Endothelial cell of umbilical vein (primary cell): ENCODE measurements around the gene PLK5. TPM values are rescaled to one million over a fixed set of nuclear protein-coding genes. Genes with fewer than 3 reads are reported as not detected.

Experiments
- BruUV-seq: library from RNA; stranded (reverse); fragments of 400-500 nt; replicated peaks from 2 replicates; lab custom pipeline; 2021; lab: Mats Ljungman, UMichigan
- CTCF ChIA-PET: fragments of 300-600, 350-600 bp; sonication (Branson Sonifier 250); formaldehyde crosslinking; loops from one replicate; lab custom pipeline; 2021; ENCODE audit warnings: antibody characterized with exemption, inconsistent platforms; lab: Charles Lee
- POLR2A ChIA-PET: fragments of 300-600, 350-600 bp; sonication (Branson Sonifier 250); formaldehyde crosslinking; loops from one replicate; lab custom pipeline; 2021; ENCODE audit warnings: antibody characterized with exemption, inconsistent platforms; lab: Charles Lee
- DNase-seq: peaks from one replicate; pipeline ENCODE4 v3.0.0-alpha.2; 2011; ENCODE audit warnings: low read depth, low spot score
- FAIRE-seq: peaks from 2 replicates; lab custom pipeline; 2011; peaks lifted over from hg19 to GRCh38; lab: Jason Lieb, UNC
- H2AFZ ChIP-seq: 2 replicates; pipeline ENCODE4 v1.6.0; 2012; ENCODE audit warnings: low read depth, low read length, control low read depth, inconsistent platforms
- H3K27ac ChIP-seq: 2 replicates; pipeline ENCODE4 v1.5.1; 2011; ENCODE audit warnings: low read depth, mild to moderate bottlenecking, control low read depth, low read length, moderate library complexity; ENCODE audit not compliant: insufficient read depth
- H3K27me3 ChIP-seq, 2 experiments: 2 replicates each; pipeline versions ENCODE4 v1.6.0 to v1.6.1; 2011; ENCODE audit warnings: low read length in 2 of 2, mixed read lengths in 1 of 2; ENCODE audit not compliant: control insufficient read depth in 2 of 2, insufficient read depth in 2 of 2
- H3K36me3 ChIP-seq, 2 experiments: 2 replicates in 1 of 2; 3 replicates in 1 of 2; pipeline ENCODE4 v1.5.1; 2011; ENCODE audit warnings: low read length in 2 of 2, mild to moderate bottlenecking in 1 of 2, moderate library complexity in 1 of 2; ENCODE audit not compliant: control insufficient read depth in 2 of 2, insufficient read depth in 2 of 2; ENCODE audit errors: extremely low read depth in 1 of 2
- H3K4me1 ChIP-seq: 3 replicates; pipeline ENCODE4 v1.5.1; 2011; ENCODE audit warnings: mild to moderate bottlenecking, low read length; ENCODE audit not compliant: control insufficient read depth, insufficient read depth; ENCODE audit errors: extremely low read depth
- H3K4me2 ChIP-seq: 2 replicates; pipeline ENCODE4 v1.6.1; 2011; ENCODE audit warnings: low read length, control low read depth, mixed read lengths; ENCODE audit not compliant: insufficient read depth
- H3K4me3 ChIP-seq, 3 experiments: fragments of 200-600 bp in 1 of 3; sonication (generic), shearing (Covaris generic) in 1 of 3; replicated peaks in 1 of 3; 2 replicates each; pipeline ENCODE4 v1.5.1; 2011 to 2016; ENCODE audit warnings: control low read depth in 3 of 3, low read length in 3 of 3, mild to moderate bottlenecking in 2 of 3, inconsistent platforms in 1 of 3, low read depth in 1 of 3, moderate library complexity in 1 of 3; ENCODE audit not compliant: insufficient read depth in 1 of 3
- H3K79me2 ChIP-seq: 2 replicates; pipeline ENCODE4 v1.6.0; 2012; ENCODE audit warnings: low read length, inconsistent platforms; ENCODE audit not compliant: control insufficient read depth, insufficient read depth
- H3K9ac ChIP-seq: replicated peaks from 2 replicates; pipeline ENCODE3; 2011; ENCODE audit warnings: low read length, control low read depth; ENCODE audit not compliant: insufficient read depth; ENCODE audit errors: extremely low read depth
- H3K9me1 ChIP-seq: replicated peaks from 3 replicates; pipeline ENCODE4 v1.6.0; 2011; ENCODE audit warnings: mild to moderate bottlenecking, low read length; ENCODE audit not compliant: control insufficient read depth, insufficient read depth; ENCODE audit errors: extremely low read depth
- H3K9me3 ChIP-seq: replicated peaks from 2 replicates; pipeline ENCODE4 v1.5.1; 2012; ENCODE audit warnings: low read length, inconsistent platforms; ENCODE audit not compliant: control insufficient read depth, insufficient read depth
- H4K20me1 ChIP-seq: replicated peaks from 2 replicates; pipeline ENCODE3; 2011; ENCODE audit warnings: mild to moderate bottlenecking, low read length; ENCODE audit not compliant: control insufficient read depth, insufficient read depth; ENCODE audit errors: extremely low read depth
- CTCF ChIP-seq, 2 donors: IDR thresholded peaks; 1 replicate in 1 of 2; 2 replicates in 1 of 2; pipeline ENCODE4 v1.5.1; 2011; ENCODE audit warnings: low read length in 2 of 2, mild to moderate bottlenecking in 2 of 2, moderate library complexity in 2 of 2, control low read depth in 1 of 2, inconsistent platforms in 1 of 2, low read depth in 1 of 2; ENCODE audit not compliant: insufficient read depth in 1 of 2; ENCODE audit errors: extremely low read depth in 1 of 2
- EZH2 ChIP-seq: IDR thresholded peaks from 2 replicates; pipeline ENCODE4 v1.6.1; 2012; ENCODE audit warnings: borderline replicate concordance, low read depth, mild to moderate bottlenecking, moderate library complexity, low read length, inconsistent platforms; ENCODE audit not compliant: severe bottlenecking
- FOS ChIP-seq: IDR thresholded peaks from 2 replicates; pipeline ENCODE4 v1.6.1; 2011; ENCODE audit warnings: mild to moderate bottlenecking, low read length, moderate library complexity, borderline replicate concordance; ENCODE audit not compliant: insufficient read depth
- GATA2 ChIP-seq: IDR thresholded peaks from 2 replicates; pipeline ENCODE4 v1.7.0; 2011; ENCODE audit warnings: low read depth, mild to moderate bottlenecking, moderate library complexity, mixed read lengths, low read length; ENCODE audit not compliant: insufficient read length, insufficient read depth
- JUN ChIP-seq: IDR thresholded peaks from 2 replicates; pipeline ENCODE4 v1.6.1; 2011; ENCODE audit warnings: borderline replicate concordance, low read depth; ENCODE audit not compliant: insufficient read length, insufficient read depth
- MAX ChIP-seq: IDR thresholded peaks from 2 replicates; pipeline ENCODE4 v1.6.1; 2011; ENCODE audit not compliant: insufficient read depth, insufficient read length
- MYC ChIP-seq: IDR thresholded peaks from one replicate; pipeline ENCODE4 v1.6.1; 2011; ENCODE audit warnings: mild to moderate bottlenecking, low read depth, low read length
- POLR2A ChIP-seq: IDR thresholded peaks from 2 replicates; pipeline ENCODE4 v1.6.1; 2012; ENCODE audit warnings: low read depth, mild to moderate bottlenecking, control low read depth, low read length
- POLR2AphosphoS5 ChIP-seq: IDR thresholded peaks from 2 replicates; pipeline ENCODE4 v1.6.1; 2012; ENCODE audit warnings: low read depth, mild to moderate bottlenecking, control low read depth, low read length, moderate library complexity; ENCODE audit not compliant: insufficient read depth
- dilution Hi-C: fragments of 300-500 bp; cut with MboI; formaldehyde crosslinking; loops from one replicate; pipeline ENCODE4 v1.15.0; 2019; ENCODE audit warnings: low sequenced_read_pairs; ENCODE audit not compliant: extremely low pct_ligation_motif_present
- intact Hi-C: fragments of 100-400 bp; cut with micrococcal nuclease; formaldehyde crosslinking; loops from one replicate; pipeline ENCODE4 v1.10.0; 2022
- polyA plus RNA-seq, 4 experiments: library from polyadenylated mRNA; depleted of rRNA in 3 of 4; stranded (reverse) in 3 of 4; unstranded in 1 of 4; fragments of >200 nt; gene quantifications; 2 replicates each; pipeline versions ENCODE4 v1.2.1 to v1.2.3, GENCODE V29; 2011 to 2012; ENCODE audit warnings: missing spikeins in 1 of 4
- total RNA-seq: library from RNA; stranded (reverse); gene quantifications from 2 replicates; pipeline ENCODE4 v1.2.3, GENCODE V29; 2021

The PLK5 gene
- total and polyA plus RNA-seq, 2 donors (not counting 3 experiments of a cell fraction or from before 2014, with no cell fraction given), result not detected

GRCh38 chr19:1524972-1525325, 1.1 kb downstream of the PLK5 start:
- H3K27me3 ChIP-seq, result peaks cover 9 to 12% of the 10 kb centered on the region in 2 experiments
- no peak overlapping the region for H2AFZ ChIP-seq
- BruUV-seq, result no TSS peak
- H3K79me2 ChIP-seq, result no peaks in the 10 kb centered on the region
- no peak overlapping the region for H3K9ac ChIP-seq
- no peak overlapping the region for H3K4me3 ChIP-seq
- H3K9me1 ChIP-seq, result no peaks in the 10 kb centered on the region
- no peak overlapping the region for H3K27ac ChIP-seq
- dilution Hi-C loops, result no loop called here
- intact Hi-C loops, result no loop called here
- TF ChIP-seq MAX, result no peak
- TF ChIP-seq POLR2AphosphoS5, result no peak
- TF ChIP-seq EZH2, result no peak
- no peak for TF ChIP-seq MYC
- no peak for TF ChIP-seq POLR2A
- no peak for TF ChIP-seq GATA2
- TF ChIP-seq CTCF (IDR thresholded peaks at IDR 0.05; ENCODE audit: extremely low read depth in 1 of 2, insufficient read depth in 1 of 2, low read depth in 1 of 2, low read length in 2 of 2), result no peak
- no peak for TF ChIP-seq FOS
- no peak for TF ChIP-seq JUN
- no peaks in the 10 kb centered on the region for H4K20me1 ChIP-seq
- H3K9me3 ChIP-seq, result no peaks in the 10 kb centered on the region
- ChIA-PET POLR2A (no interaction called here), CTCF (no interaction called here)
- DNase-seq, result no peak
- no peaks in the 10 kb centered on the region for H3K36me3 ChIP-seq
- FAIRE-seq, result no peak
- H3K4me1 ChIP-seq, result no peaks in the 10 kb centered on the region
- no peak overlapping the region for H3K4me2 ChIP-seq
